HTR-8/SVneo (cell line): Measurements from ENCODE around the gene PSMG2.
"Not testable (repeated sequence)": the region's sequence is repeated elsewhere in the genome, so short reads cannot be mapped to it uniquely, and the experiment has no call there.

Source experiments
- DNase-seq: peaks from one replicate; pipeline ENCODE4 v3.0.0; 2011; ENCODE audit warnings: low spot score, mixed read lengths; ENCODE audit not compliant: insufficient read length
- FAIRE-seq: peaks from 2 replicates; lab custom pipeline; 2011; peaks lifted over from hg19 to GRCh38; lab: Jason Lieb, UNC

The PSMG2 gene

DNA sequence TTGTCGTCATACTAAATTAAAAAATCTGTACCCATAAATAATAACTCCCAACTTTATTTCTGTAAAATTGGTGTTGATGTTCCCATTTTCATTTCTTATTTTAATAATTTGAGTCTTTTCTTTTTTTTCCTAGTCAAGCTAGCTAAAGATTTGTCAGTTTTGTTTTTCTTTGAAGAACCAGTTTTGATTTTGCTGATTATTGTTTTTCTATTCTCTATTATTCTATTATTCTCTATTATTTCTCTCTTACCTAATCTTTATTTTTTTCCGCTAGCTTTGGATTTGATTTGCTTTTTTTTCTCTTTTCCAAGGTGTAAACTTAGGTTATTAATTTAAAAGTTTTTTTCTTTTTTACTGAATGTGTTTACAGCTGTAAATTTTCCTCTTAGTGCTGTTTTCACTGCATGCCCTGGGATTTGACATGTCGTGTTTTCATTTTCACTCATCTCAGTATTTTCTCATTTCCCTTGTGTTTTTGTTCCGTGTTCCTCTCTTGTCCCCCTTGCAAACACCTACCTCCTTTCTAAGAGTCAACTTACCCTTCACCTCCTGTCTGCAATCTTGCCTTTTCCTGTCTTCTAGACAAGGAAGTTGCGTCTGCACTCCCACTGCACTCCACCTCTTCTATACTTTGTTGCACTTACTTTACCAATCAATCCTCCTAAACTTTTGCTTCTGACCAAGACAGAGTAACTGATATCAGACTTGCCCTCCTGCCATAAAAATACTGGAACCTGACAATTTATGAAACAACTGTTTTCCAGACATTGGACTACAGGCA lies 18.8 kb downstream of the PSMG2 start:
- no peak for FAIRE-seq
- no peak for DNase-seq

GRCh38 chr18:12722731-12723130 lies 19.9 kb downstream of the PSMG2 start:
- FAIRE-seq (no peak), DNase-seq (no peak)

DNA sequence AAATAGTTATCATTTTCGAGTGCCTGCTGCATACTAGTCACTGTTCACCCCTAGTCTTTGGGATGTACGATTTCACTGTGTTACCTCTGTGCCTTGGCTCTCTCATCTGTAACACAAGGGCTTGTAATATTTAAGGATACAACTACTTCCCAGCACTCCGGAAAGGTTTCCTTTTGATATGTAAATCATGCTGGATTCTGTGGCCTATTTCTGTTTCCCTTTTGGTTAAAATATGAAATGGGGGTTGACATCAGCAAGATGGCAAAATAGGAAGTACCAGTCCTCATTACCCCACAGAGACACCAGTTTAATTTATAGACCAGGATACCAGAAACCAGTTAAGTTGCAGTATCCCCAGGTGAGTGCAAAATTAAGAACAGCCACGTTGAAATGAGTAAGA lies 23.5 kb downstream of the PSMG2 start:
- DNase-seq (no peak), FAIRE-seq (no peak)

DNA sequence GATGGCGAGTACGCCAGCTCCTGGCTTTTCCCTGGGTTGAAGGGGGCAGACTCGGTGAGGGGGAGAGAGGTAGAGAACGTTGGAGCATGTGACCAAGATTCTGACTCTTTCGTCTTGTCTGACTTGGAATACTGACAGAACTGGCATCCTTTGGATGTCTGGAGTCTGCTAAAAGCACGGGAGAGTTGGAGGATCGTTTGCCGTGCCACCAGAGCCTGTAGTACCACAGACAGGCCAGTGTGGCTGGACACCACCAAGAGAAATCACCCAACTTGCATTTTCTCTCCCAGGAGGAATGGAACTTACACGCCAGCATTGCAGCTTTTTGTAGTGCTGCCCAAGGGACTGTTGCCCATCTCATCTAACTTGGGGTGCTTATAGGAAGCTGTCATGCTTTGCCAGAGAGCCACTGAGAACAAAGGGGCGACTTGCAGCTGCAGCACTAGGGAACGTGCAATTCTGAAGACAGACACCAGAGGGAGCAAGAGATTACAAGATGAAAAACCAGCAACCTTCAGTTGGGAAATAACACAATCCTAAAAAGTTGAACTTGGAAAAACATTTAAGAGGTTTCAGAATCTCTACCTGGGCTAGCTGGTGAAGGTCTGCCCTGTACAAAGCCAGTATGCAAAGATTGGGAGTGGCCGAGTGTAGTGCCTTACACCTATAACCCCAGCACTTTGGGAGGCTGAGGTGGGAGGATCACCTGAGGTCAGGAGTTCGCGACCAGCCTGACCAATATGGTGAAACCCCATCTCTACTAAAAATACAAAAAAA lies 24.1 kb downstream of the PSMG2 start:
- DNase-seq (peak; percentile 64), FAIRE-seq (no peak)

GRCh38 chr18:12737243-12737902 lies 34.5 kb downstream of the PSMG2 start:
- no peak for DNase-seq
- no peak for FAIRE-seq

DNA sequence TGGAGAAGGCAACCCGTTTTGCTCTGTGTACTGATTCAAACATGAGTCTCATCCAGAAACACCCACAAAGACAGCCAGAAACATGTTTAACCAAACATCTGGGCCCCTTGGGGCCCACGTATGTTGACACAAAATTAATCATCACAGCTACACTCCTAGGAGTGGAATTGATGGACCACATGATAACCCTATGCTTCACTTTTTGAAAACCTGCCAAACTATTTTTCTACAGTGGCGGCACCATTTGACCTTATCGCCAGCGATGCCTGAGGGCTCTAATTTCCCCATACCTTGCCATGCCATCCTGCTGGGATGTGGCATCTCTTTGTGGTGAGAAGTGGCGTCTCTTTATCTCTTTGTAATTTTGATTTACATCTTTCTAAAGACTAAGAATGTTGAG lies 38.5 kb downstream of the PSMG2 start:
- FAIRE-seq (no peak), DNase-seq (peak; percentile 39)

GRCh38 chr18:12742453-12742852 lies 39.6 kb downstream of the PSMG2 start:
- DNase-seq (peak; percentile 32), FAIRE-seq (no peak)

DNA sequence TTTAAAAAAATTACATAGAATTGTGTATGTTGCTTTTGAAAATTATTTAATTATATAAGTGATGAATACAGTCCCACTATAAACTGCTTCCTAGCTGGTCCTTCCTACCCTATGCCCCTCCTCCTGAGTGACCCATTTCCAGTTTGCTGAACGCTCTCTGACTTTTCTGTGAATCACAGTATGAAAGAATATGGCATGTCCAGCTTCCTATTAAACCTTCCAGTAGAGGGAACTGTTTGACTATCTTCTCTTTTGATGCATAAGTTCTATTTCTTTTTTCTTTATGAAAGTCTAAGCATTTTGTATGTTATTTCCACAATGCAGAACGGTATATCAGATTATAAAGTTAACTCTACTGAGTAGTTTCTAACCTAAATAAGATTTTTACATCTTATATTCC lies 41.3 kb downstream of the PSMG2 start:
- no peak for FAIRE-seq
- peak; percentile 65 for DNase-seq

- FAIRE-seq, result no peak
- no peak for DNase-seq
These were observed 42.4 kb downstream of the PSMG2 start for GRCh38 chr18:12745095-12745795.

- no peak for FAIRE-seq
- no peak for DNase-seq
These were observed 44.9 kb downstream of the PSMG2 start for GRCh38 chr18:12747530-12748315.

DNA sequence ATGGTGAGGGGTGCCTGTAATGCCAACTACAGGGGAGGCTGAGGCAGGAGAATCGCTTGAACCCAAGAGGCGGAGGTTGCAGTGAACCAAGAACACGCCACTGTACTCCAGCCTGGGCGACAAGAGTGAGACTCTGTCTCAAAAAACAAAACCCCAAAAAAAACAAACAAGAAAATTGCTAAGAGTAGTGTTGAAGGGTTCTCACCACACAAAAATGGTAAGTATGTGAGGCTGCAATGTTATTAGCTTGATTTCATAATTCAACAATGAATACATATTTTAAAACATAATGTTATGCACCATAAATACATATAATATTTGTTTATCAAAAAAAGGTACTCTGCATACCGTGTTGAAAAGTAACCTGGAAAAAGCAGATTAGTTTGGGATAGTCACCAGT lies 45.8 kb downstream of the PSMG2 start:
- FAIRE-seq (no peak), DNase-seq (no peak)

GRCh38 chr18:12749121-12749520 lies 46.3 kb downstream of the PSMG2 start:
- FAIRE-seq (no peak), DNase-seq (no peak)

- no peak for FAIRE-seq
These were observed 47.4 kb downstream of the PSMG2 start for GRCh38 chr18:12750076-12750714.

DNA sequence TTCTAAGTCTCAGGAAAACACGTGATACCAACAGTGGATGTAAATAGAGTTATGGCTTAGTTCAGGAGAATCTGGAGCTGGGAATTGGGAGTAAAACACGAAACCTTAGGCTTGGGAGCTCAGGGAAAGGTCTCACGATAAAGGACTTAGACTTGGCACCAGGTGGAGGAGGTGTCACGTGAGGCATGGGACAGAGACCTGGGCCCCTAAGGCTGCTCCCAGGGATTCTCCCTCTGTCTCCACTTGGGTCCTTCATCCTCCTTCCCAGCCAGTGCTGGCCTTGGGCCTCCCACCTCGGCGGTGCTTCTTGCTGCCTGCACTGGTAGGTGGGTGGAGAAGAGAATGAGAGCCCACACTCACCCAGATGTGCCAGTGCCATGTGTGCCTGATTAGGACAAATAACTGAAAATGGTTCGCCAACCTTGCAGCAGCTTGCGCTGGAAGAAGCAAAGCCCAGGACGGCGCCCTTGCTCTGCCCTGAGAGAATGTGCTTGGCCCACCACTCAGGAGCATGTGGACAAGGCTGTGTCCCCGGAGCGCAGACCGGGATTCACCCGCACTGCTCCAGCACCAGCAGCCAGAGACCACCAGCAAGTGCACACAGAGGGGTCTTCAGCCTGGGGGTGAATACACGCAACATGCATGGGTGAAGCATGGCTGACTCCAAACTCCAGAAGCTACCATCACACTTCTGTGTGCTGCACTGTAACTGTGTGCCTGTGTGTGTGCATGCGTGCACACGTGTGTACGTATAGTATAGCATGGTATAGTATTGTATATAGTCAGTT lies 48.1 kb downstream of the PSMG2 start:
- DNase-seq, result no peak
- no peak for FAIRE-seq

More at GRCh38 chr18:12750076-12750714, 47.4 kb downstream of the PSMG2 start:
- no peak for DNase-seq

DNA sequence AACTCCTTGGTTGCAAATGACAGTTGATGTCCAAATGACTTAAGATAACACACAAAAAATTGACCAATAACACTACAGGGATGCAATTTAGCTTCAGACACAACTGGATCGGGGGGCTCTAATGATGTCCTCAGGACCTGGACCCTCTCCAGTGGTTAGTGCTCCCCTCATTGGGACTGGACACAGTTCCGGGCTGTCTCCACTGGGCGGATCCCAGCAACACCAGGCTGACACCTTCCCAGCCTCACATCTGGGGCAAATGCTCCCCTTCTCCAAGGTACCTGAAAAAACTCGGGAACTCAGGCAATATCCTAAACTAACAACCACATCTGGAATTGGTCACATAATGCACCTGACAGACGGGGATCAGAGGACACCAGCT lies 48.7 kb downstream of the PSMG2 start:
- DNase-seq, result no peak
- FAIRE-seq, result no peak

- FAIRE-seq (no peak), DNase-seq (no peak)
These were observed 49.0 kb downstream of the PSMG2 start for GRCh38 chr18:12751891-12752290.

DNA sequence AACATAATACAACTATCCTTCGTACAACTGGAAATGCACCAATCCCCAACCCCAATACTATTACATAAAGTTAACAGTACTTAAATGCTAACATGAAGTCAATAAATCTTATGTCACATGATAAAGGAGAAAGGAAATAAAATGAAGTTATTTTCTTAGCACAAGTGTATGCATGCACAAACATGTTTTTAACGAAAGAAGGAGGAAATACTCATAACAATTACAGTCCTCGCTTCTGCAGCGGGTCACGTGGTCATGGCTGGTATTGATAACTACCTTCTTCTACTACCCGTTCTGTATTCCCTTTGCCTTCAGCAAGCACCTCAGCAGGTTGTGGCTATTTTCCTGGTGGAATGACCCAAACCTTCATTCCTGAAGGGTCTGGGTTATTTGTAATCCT lies 51.7 kb downstream of the PSMG2 start:
- DNase-seq (no peak), FAIRE-seq (no peak)

GRCh38 chr18:12755606-12756005 lies 52.8 kb downstream of the PSMG2 start:
- not testable (repeated sequence) for DNase-seq, FAIRE-seq
